ENCODE measurements around the gene TANGO6.
"Not testable (repeated sequence)": the region's sequence is repeated elsewhere in the genome, so short reads cannot be mapped to it uniquely, and the experiment has no call there.

The TANGO6 gene

DNA sequence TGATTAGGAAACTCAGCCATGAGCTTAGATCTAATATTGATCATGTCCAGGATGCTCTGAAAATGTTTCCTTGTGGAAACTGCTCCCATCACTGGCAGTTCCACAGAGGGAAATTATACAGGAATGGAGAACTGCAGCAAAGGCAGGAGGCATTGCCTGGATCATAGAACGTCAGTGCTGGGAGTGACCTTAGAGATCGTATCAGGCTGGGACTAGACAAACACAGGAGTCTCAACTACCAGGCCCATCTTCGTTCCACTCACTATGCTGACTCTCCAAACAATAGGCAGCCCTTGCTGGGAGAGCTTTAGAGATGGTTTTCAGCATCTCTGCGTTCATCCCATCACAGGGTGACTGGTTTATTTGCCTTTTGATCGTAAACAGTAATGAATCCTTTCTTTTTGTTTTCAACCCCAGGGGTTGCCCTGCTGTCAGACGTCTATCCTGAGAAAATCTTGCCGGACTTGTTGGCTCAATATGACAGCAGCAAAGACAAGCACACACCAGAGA lies 130.3 kb downstream of the TANGO6 start:
- no peak for FAIRE-seq

DNA sequence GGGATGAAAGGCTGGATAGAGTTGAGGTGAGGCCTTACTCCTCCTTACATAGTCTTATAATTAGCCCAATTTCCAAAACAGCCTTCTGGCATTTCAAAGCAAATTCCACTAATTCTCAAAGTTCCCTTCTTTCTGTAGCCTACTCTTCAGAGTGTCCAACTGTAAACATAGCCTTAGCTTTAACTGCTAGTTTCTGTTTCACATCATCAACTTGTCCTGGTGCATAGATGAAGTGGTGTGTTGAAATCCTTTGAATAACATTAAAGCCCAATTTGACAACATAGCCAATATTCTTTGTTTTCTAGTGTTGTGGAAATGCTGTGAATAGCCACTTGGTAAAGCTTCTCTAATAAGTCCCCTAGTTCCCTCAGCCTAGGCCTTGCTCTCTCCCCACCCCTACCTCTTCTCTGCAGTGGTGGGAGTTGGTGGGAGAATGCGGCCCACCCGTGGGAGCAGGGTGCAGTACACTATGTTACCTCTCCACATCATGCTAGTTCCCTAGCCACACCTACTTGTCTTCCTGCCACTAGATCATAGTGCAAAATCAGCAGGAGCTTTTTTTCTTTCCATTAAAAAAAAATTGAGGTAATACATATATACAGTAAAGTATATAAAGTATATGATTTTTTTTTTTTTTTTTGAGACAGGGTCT lies 135.1 kb downstream of the TANGO6 start:
- FAIRE-seq: no peak

GRCh38 chr16:68980695-68981315 lies 137.5 kb downstream of the TANGO6 start:
- FAIRE-seq: no peak

DNA sequence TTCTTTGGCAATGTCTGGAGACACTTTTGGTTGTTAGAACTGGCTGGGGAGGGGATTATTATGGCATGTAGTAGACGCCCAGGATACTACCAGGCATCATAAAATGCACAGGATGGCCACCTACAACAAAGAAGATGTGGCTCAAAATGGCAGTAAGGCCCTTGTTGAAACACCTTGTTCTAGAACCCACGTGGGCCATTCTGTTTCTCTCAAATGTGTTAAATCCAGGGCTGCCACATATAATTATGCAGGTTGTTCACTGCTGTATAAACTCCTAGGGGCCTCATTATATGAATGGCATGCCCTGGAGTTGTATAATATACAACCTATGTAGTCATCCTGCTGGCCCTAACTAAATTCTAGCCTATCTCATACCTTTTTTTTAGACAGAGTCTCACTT lies 138.6 kb downstream of the TANGO6 start:
- no peak for FAIRE-seq

GRCh38 chr16:68984467-68984866 lies 141.1 kb downstream of the TANGO6 start:
- FAIRE-seq: no peak

DNA sequence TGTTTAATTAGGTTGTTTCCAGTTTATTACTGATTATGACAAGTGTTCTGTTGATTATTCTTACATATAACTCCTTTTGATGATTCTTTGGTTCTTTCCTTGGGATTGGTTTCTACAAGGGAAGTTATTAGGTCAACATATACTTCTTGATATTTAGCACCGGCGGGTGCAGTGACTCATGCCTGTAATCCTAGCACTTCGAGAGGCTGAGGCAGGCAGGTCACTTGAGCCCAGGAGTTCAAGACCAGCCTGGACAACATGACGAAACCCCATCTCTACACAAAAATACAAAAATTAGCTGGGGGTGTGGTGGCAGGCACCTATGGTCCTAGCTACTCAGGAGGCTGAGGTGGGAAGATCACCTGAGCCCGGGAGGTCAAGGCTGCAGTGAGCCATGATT lies 141.9 kb downstream of the TANGO6 start:
- FAIRE-seq: no peak

DNA sequence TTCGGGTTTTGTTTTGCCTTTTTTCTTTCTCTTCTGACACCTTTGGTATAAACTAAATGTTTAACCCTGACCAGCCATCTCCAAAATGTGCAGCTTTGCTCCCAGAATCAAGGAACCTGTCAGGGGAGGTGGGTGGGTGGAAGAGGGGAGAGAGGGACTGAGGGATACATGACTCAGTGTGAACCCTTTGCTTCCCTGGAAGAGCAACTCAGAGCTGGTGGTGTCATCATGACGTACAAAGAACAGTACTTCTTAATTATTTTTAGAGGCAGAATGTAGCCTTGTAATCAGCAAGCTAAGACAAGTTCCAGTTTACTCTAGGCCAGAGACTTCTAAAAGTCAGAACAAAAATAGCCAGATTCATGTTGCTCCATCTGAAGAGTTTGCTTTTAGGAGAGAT lies 142.5 kb downstream of the TANGO6 start:
- no peak for FAIRE-seq

DNA sequence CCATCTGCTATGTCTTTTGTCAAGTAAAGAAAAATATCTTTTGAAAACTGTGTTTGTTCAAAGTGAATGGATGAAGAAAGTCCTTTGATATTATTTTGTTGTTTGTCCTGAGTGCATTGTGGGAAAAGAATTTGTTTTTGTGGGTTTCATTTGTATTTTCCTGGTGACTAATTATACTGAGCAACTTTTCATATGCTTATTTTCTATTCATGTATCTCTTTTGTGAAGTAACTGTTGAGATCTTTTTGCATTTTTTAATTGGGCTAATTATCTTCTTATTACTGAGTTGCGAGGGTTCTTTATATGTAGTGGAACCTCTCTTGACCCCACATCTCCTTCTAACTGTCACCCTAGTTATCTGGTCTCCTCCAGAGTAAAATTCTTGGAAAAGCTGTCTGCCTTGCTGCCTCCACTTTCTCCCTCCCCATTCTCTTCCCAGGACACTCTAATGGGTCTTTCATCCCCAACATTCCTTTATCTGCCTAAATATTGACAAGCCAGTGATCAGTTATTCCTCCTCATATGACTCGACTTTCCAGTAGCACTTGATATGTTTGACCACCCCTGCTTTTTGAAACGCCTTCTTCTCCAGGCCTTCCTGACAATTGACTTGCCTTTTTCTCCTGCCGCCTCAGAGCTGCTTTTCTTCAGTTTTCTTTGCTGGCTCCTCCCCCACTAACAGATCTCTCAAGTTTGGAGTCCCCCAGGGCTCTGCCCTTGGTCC lies 144.6 kb downstream of the TANGO6 start:
- no peak for FAIRE-seq

- not testable (repeated sequence) for FAIRE-seq
Observed at GRCh38 chr16:68990172-68990845, 147.0 kb downstream of the TANGO6 start.

DNA sequence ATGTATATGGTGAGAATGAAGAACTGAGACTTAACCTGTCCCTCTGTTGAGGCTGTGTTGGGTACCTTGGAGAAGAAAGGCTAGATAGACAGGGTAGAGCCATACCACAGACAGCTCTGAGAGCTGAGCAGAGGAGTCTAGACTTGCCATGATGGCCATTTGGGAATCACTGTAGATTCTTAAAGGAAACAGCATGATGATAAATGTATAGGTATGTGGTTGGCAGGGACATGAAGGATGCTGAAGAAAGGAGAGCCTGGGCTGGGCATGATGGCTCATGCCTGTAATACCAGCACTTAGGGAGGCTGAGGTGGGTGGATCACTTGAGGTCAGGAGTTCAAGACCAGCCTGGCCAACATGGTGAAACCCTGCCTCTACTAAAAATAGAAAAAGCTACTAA lies 147.7 kb downstream of the TANGO6 start:
- FAIRE-seq: no peak

- FAIRE-seq: no peak
Observed at GRCh38 chr16:68992521-68992920, 149.2 kb downstream of the TANGO6 start.

- peak; percentile 9 for FAIRE-seq
Observed at GRCh38 chr16:68993456-68993855, 150.1 kb downstream of the TANGO6 start.

DNA sequence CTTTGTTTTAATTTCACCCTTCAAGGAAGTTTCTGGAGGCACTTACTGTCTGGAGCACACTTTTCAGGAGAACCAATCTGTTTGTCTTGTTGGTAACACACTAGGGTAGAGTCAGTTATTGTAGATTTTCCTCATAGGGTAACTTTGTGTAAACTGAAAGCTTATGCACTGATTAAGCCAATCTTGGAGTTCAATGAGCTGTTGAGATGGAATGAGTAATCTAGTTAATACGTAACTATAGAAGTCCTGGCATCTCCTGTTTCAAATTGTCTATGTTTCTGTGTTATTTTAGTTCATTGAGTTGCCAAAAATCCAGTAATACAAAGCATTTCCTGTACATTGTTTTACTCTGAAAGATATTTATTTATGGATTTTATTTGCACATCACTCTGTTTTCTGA lies 150.6 kb downstream of the TANGO6 start:
- FAIRE-seq: no peak

GRCh38 chr16:68994324-68994723 lies 151.0 kb downstream of the TANGO6 start:
- FAIRE-seq: no peak

- no peak for FAIRE-seq
Observed at GRCh38 chr16:68995011-68995504, 151.7 kb downstream of the TANGO6 start.

DNA sequence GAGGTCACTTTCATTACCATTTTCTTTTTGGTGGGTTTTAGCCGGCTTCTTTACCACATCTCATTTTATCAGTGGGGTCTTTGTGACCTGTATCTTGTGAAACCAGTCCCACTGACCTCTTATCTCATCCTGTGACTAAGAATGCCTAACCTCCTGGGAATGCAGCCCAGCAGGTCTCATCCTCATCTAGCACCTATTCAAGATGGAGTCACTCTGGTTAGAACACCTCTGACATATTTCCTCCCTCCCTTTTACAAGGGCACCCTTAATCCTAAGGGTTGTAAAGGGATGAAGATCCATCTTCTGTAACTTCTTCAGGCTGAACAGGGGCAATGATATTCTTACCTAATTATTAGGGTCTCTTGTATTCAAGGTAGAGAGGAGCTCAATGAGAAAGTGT lies 154.2 kb downstream of the TANGO6 start:
- FAIRE-seq: no peak

- no peak for FAIRE-seq
Observed at GRCh38 chr16:68999114-68999513, 155.8 kb downstream of the TANGO6 start.

GRCh38 chr16:69003500-69003899 lies 160.2 kb downstream of the TANGO6 start:
- FAIRE-seq: no peak

- no peak for FAIRE-seq
Observed at GRCh38 chr16:69005641-69006355, 162.5 kb downstream of the TANGO6 start.

GRCh38 chr16:69012906-69013305 lies 169.6 kb downstream of the TANGO6 start:
- no peak for FAIRE-seq

DNA sequence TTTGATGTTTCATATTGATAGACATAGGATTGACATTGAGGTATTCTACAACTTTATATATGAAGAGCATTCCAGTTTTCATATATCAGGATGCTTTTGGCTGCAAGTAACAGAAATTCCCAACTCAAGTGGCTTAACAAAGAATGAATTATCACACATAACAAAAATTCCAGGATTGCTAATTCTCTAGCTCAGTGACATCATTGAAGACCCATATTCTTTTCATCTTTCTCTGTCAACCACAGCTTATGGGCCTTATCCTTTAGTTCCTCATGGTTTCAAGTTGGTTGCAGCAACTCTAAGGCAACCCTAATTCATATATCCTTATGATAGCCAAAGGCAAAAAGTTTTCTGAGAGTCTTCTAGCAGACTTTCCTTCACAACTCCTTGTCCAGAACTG lies 170.7 kb downstream of the TANGO6 start:
- FAIRE-seq: no peak

- no peak for FAIRE-seq
Observed at GRCh38 chr16:69014811-69015210, 171.5 kb downstream of the TANGO6 start.
